Trophoblast cell (in vitro differentiated cells and primary cell): ENCODE results near the gene AFTPH.

ENCODE experiments used
- DNase-seq, 2 donors: peaks; one replicate each; pipeline ENCODE4 v3.0.0-alpha.2; 2016
- H2AFZ ChIP-seq: 2 replicates; pipeline ENCODE4 v1.6.1; 2013; ENCODE audit warnings: low read length, moderate library complexity, mild to moderate bottlenecking; ENCODE audit not compliant: insufficient read depth, poor library complexity
- H2AK5ac ChIP-seq: 2 replicates; pipeline ENCODE4 v1.6.1; 2013; ENCODE audit warnings: mild to moderate bottlenecking, low read length
- H2BK120ac ChIP-seq: 2 replicates; pipeline ENCODE4 v1.6.1; 2013; ENCODE audit warnings: low read length, mild to moderate bottlenecking, moderate library complexity; ENCODE audit not compliant: insufficient read depth, poor library complexity
- H2BK12ac ChIP-seq: 2 replicates; pipeline ENCODE4 v1.6.1; 2013; ENCODE audit warnings: mild to moderate bottlenecking, low read length, moderate library complexity
- H2BK5ac ChIP-seq: 2 replicates; pipeline ENCODE4 v1.6.1; 2013; ENCODE audit warnings: low read length, low read depth, moderate library complexity, mild to moderate bottlenecking; ENCODE audit not compliant: poor library complexity
- H3K14ac ChIP-seq: 2 replicates; pipeline ENCODE4 v1.6.1; 2013; ENCODE audit warnings: mild to moderate bottlenecking, low read length
- H3K18ac ChIP-seq: 2 replicates; pipeline ENCODE4 v1.6.1; 2013; ENCODE audit warnings: mild to moderate bottlenecking, low read length
- H3K23ac ChIP-seq: 2 replicates; pipeline ENCODE4 v1.6.1; 2013; ENCODE audit warnings: low read length
- H3K27ac ChIP-seq: 2 replicates; pipeline ENCODE4 v1.5.1; 2013; ENCODE audit warnings: low read depth, mild to moderate bottlenecking, inconsistent platforms, low read length, moderate library complexity
- H3K27me3 ChIP-seq: 2 replicates; pipeline ENCODE4 v1.6.1; 2013; ENCODE audit warnings: inconsistent platforms, mild to moderate bottlenecking, low read length, moderate library complexity; ENCODE audit not compliant: insufficient read depth
- H3K36me3 ChIP-seq, 2 experiments: 1 replicate in 1 of 2; 2 replicates in 1 of 2; pipeline ENCODE4 v1.6.1; 2013; ENCODE audit warnings: low read length in 2 of 2, mild to moderate bottlenecking in 2 of 2, moderate library complexity in 1 of 2; ENCODE audit not compliant: insufficient read depth in 2 of 2, control insufficient read depth in 1 of 2
- H3K4ac ChIP-seq: 2 replicates; pipeline ENCODE4 v1.6.1; 2013; ENCODE audit warnings: low read depth, mild to moderate bottlenecking, low read length, moderate library complexity
- H3K4me1 ChIP-seq, 2 experiments: 1 replicate in 1 of 2; 2 replicates in 1 of 2; pipeline ENCODE4 v1.6.1; 2013; ENCODE audit warnings: low read length in 2 of 2, mild to moderate bottlenecking in 2 of 2, moderate library complexity in 1 of 2; ENCODE audit not compliant: insufficient read depth in 2 of 2, control insufficient read depth in 1 of 2
- H3K4me2 ChIP-seq: 2 replicates; pipeline ENCODE4 v1.6.1; 2013; ENCODE audit warnings: inconsistent platforms, mild to moderate bottlenecking, low read length, moderate library complexity
- H3K4me3 ChIP-seq: 2 replicates; pipeline ENCODE4 v1.5.1; 2013; ENCODE audit warnings: mild to moderate bottlenecking, low read depth, low read length, inconsistent platforms
- H3K79me1 ChIP-seq: one replicate; pipeline ENCODE4 v1.6.1; 2013; ENCODE audit warnings: low read length
- H3K79me2 ChIP-seq: 2 replicates; pipeline ENCODE4 v1.6.1; 2013; ENCODE audit warnings: low read length, mild to moderate bottlenecking; ENCODE audit not compliant: control insufficient read depth, insufficient read depth, poor library complexity
- H3K9ac ChIP-seq: 2 replicates; pipeline ENCODE4 v1.6.1; 2013; ENCODE audit warnings: mild to moderate bottlenecking, low read length
- H3K9me3 ChIP-seq: 2 replicates; pipeline ENCODE4 v1.6.1; 2013; ENCODE audit warnings: low read depth, mild to moderate bottlenecking, control low read depth, inconsistent platforms, low read length; ENCODE audit not compliant: insufficient read depth
- H4K12ac ChIP-seq: 2 replicates; pipeline ENCODE4 v1.6.1; 2013; ENCODE audit warnings: low read depth, mild to moderate bottlenecking, low read length, moderate library complexity
- H4K8ac ChIP-seq: 2 replicates; pipeline ENCODE4 v1.6.1; 2013; ENCODE audit warnings: low read depth, mild to moderate bottlenecking, low read length, moderate library complexity
- H4K91ac ChIP-seq: one replicate; pipeline ENCODE4 v1.6.1; 2013; ENCODE audit warnings: low read depth, mild to moderate bottlenecking, low read length, moderate library complexity
- WGBS: extraction: QIAGEN DNeasy Blood & Tissue Kit; methylation state at CpG from one replicate; pipeline ENCODE4 v1.1.7; 2013; ENCODE audit warnings: missing lambda C conversion rate; ENCODE audit not compliant: insufficient read length, insufficient coverage; ENCODE audit errors: extremely low coverage; 5-methylcytosine and 5-hydroxymethylcytosine counted together

AFTPH gene

GRCh38 chr2:64623242-64623850, 99.2 kb downstream of the AFTPH start:
- no peak overlapping the region for H4K8ac ChIP-seq
- H3K79me1 ChIP-seq: no peaks in the 10 kb centered on the region
- no peak overlapping the region for H2BK5ac ChIP-seq
- H3K23ac ChIP-seq: no peak overlapping the region
- no peak overlapping the region for H3K4me3 ChIP-seq
- H3K79me2 ChIP-seq: no peaks in the 10 kb centered on the region
- H4K91ac ChIP-seq: no peak overlapping the region
- H3K27me3 ChIP-seq: no peaks in the 10 kb centered on the region
- H3K36me3 ChIP-seq: no peaks in the 10 kb centered on the region
- no peak for DNase-seq
- no peaks in the 10 kb centered on the region for H3K9me3 ChIP-seq
- no peaks in the 10 kb centered on the region for H3K4me1 ChIP-seq
- H2AFZ ChIP-seq: no peak overlapping the region
- no peak overlapping the region for H2BK12ac ChIP-seq
- H3K14ac ChIP-seq: no peak overlapping the region
- H2AK5ac ChIP-seq: no peak overlapping the region
- no peak overlapping the region for H3K4ac ChIP-seq
- no peak overlapping the region for H3K18ac ChIP-seq
- no CpG with 5 or more reads among the region's 13 CpGs for WGBS
- H3K27ac ChIP-seq: no peak overlapping the region
- H4K12ac ChIP-seq: no peak overlapping the region
- no peak overlapping the region for H2BK120ac ChIP-seq
- H3K4me2 ChIP-seq: no peak overlapping the region
- no peak overlapping the region for H3K9ac ChIP-seq

GRCh38 chr2:64624108-64624610, 100.0 kb downstream of the AFTPH start:
- H3K9ac ChIP-seq: no peak overlapping the region
- no peak overlapping the region for H3K4me2 ChIP-seq
- H3K79me1 ChIP-seq: no peaks in the 10 kb centered on the region
- H3K9me3 ChIP-seq: no peaks in the 10 kb centered on the region
- no peaks in the 10 kb centered on the region for H3K36me3 ChIP-seq
- H2BK12ac ChIP-seq: no peak overlapping the region
- no CpG with 5 or more reads among the region's 6 CpGs for WGBS
- H2BK120ac ChIP-seq: no peak overlapping the region
- no peak overlapping the region for H2AFZ ChIP-seq
- H2AK5ac ChIP-seq: no peak overlapping the region
- H3K4me1 ChIP-seq: no peaks in the 10 kb centered on the region
- no peaks in the 10 kb centered on the region for H3K79me2 ChIP-seq
- no peaks in the 10 kb centered on the region for H3K27me3 ChIP-seq
- no peak overlapping the region for H4K12ac ChIP-seq
- H3K4me3 ChIP-seq: no peak overlapping the region
- no peak overlapping the region for H3K18ac ChIP-seq
- no peak overlapping the region for H3K14ac ChIP-seq
- no peak overlapping the region for H4K8ac ChIP-seq
- no peak overlapping the region for H3K27ac ChIP-seq
- H2BK5ac ChIP-seq: no peak overlapping the region
- H4K91ac ChIP-seq: no peak overlapping the region
- no peak overlapping the region for H3K4ac ChIP-seq
- DNase-seq: no peak
- no peak overlapping the region for H3K23ac ChIP-seq

- Histone ChIP-seq H3K79me1 (no peaks in the 10 kb centered on the region), H2BK12ac (no peak overlapping the region), H2BK5ac (no peak overlapping the region), H3K14ac (no peak overlapping the region), H3K9ac (no peak overlapping the region), H3K4me1 (no peaks in the 10 kb centered on the region), H4K91ac (no peak overlapping the region), H4K12ac (no peak overlapping the region), H3K4me2 (no peak overlapping the region), H3K79me2 (no peaks in the 10 kb centered on the region), H3K4me3 (no peak overlapping the region), H3K36me3 (no peaks in the 10 kb centered on the region), H4K8ac (no peak overlapping the region), H3K9me3 (no peaks in the 10 kb centered on the region), H3K4ac (no peak overlapping the region), H3K18ac (no peak overlapping the region), H3K27ac (no peak overlapping the region), H2AK5ac (no peak overlapping the region), H2AFZ (no peak overlapping the region), H3K23ac (no peak overlapping the region), H3K27me3 (no peaks in the 10 kb centered on the region), H2BK120ac (no peak overlapping the region)
- DNase-seq: no peak
- WGBS: no CpG with 5 or more reads among the region's 6 CpGs
These were observed 100.7 kb downstream of the AFTPH start for GRCh38 chr2:64624862-64625261.

- Histone ChIP-seq H4K8ac (no peak overlapping the region), H2AK5ac (no peak overlapping the region), H3K9ac (no peak overlapping the region), H3K4ac (no peak overlapping the region), H2BK5ac (no peak overlapping the region), H3K18ac (no peak overlapping the region), H3K27ac (no peak overlapping the region), H3K36me3 (peaks cover 0 to under 1% of the 10 kb centered on the region in 2 experiments), H3K23ac (no peak overlapping the region), H3K4me1 (no peaks in the 10 kb centered on the region), H3K79me1 (no peaks in the 10 kb centered on the region), H3K4me2 (no peak overlapping the region), H4K12ac (no peak overlapping the region), H2BK120ac (no peak overlapping the region), H3K27me3 (no peaks in the 10 kb centered on the region), H3K14ac (no peak overlapping the region), H3K4me3 (no peak overlapping the region), H2AFZ (no peak overlapping the region), H3K9me3 (no peaks in the 10 kb centered on the region), H4K91ac (no peak overlapping the region), H3K79me2 (no peaks in the 10 kb centered on the region), H2BK12ac (no peak overlapping the region)
- no CpG with 5 or more reads among the region's 7 CpGs for WGBS
- DNase-seq: no peak
These were observed 101.4 kb downstream of the AFTPH start for GRCh38 chr2:64625299-64626145.
